PC-3 (cell line): ENCODE measurements around the gene PSMD13. TPM values are rescaled to one million over a fixed set of nuclear protein-coding genes. Genes with fewer than 3 reads are reported as not detected.

Experiments used
- ATAC-seq: fragments of 200-7000 bp; cut with Tn5 transposase; 2 replicates; pipeline ENCODE4 v1.9.1; 2020; ENCODE audit warnings: mild to moderate bottlenecking, moderate library complexity
- BruUV-seq: library from RNA; stranded (reverse); fragments of 400-500 nt; replicated peaks from 2 replicates; lab custom pipeline; 2021; lab: Mats Ljungman, UMichigan
- CTCF ChIA-PET: fragments of 300-600 bp; sonication (Branson Sonifier 250); formaldehyde crosslinking; loops from one replicate; lab custom pipeline; 2022; ENCODE audit warnings: antibody characterized with exemption; lab: Charles Lee
- POLR2A ChIA-PET: fragments of 300-600 bp; sonication (Branson Sonifier 250); formaldehyde crosslinking; loops from one replicate; lab custom pipeline; 2022; ENCODE audit warnings: antibody characterized with exemption; ENCODE audit not compliant: unreplicated experiment; lab: Charles Lee
- DNase-seq: peaks from one replicate; pipeline ENCODE4 v3.0.0-alpha.2; 2015
- H2AFZ ChIP-seq: fragments of 300-600 bp; sonication (generic); 2 replicates; pipeline ENCODE4 v1.6.0; 2016; ENCODE audit warnings: antibody characterized with exemption, low read length
- H3F3A ChIP-seq: fragments of 300-600 bp; sonication (generic); one replicate; pipeline ENCODE4 v1.6.0; 2017; ENCODE audit warnings: antibody characterized with exemption, low read length, control low read depth, mild to moderate bottlenecking; ENCODE audit not compliant: unreplicated experiment
- H3K27ac ChIP-seq: fragments of 300-600 bp; sonication (generic); 2 replicates; pipeline ENCODE4 v1.5.1; 2016; ENCODE audit warnings: mild to moderate bottlenecking, low read length
- H3K27me3 ChIP-seq: fragments of 300-600 bp; sonication (generic); 2 replicates; pipeline ENCODE4 v1.6.1; 2016; ENCODE audit warnings: low read length, mixed read lengths
- H3K36me3 ChIP-seq: fragments of 300-600 bp; sonication (generic); 2 replicates; pipeline ENCODE4 v1.6.1; 2016; ENCODE audit warnings: low read depth, mixed run types, low read length, mixed read lengths
- H3K4me1 ChIP-seq: fragments of 300-600 bp; sonication (generic); 2 replicates; pipeline ENCODE4 v1.5.1; 2016; ENCODE audit warnings: low read length; ENCODE audit not compliant: insufficient read depth
- H3K4me2 ChIP-seq: fragments of 300-600 bp; sonication (generic); 2 replicates; pipeline ENCODE4 v1.6.0; 2016; ENCODE audit warnings: low read length
- H3K4me3 ChIP-seq: fragments of 300-600 bp; sonication (generic); 2 replicates; pipeline ENCODE4 v1.5.1; 2016; ENCODE audit warnings: mild to moderate bottlenecking, low read length, mixed read lengths
- H3K79me2 ChIP-seq: fragments of 300-600 bp; sonication (generic); 2 replicates; pipeline ENCODE4 v1.6.1; 2017; ENCODE audit warnings: low read length, mixed read lengths
- H3K9ac ChIP-seq: fragments of 300-600 bp; sonication (generic); 2 replicates; pipeline ENCODE4 v1.6.0; 2016; ENCODE audit warnings: mild to moderate bottlenecking, low read length
- H3K9me2 ChIP-seq: fragments of 300-600 bp; sonication (generic); replicated peaks from 2 replicates; pipeline ENCODE4 v1.6.1; 2016; ENCODE audit warnings: mixed run types, low read length, mixed read lengths
- H3K9me3 ChIP-seq: fragments of 300-600 bp; sonication (generic); 2 replicates; pipeline ENCODE4 v1.6.1; 2016; ENCODE audit warnings: low read length, mixed read lengths
- H4K20me1 ChIP-seq: fragments of 300-600 bp; sonication (generic); 2 replicates; pipeline ENCODE4 v1.6.1; 2016; ENCODE audit warnings: low read length, mixed read lengths
- EZH2 ChIP-seq: fragments of 300-600 bp; sonication (generic); IDR thresholded peaks from one replicate; pipeline ENCODE4 v1.6.1; 2017; ENCODE audit warnings: antibody characterized with exemption, mild to moderate bottlenecking, low read length; ENCODE audit not compliant: unreplicated experiment
- EZH2phosphoT487 ChIP-seq: fragments of 300-600 bp; sonication (generic); IDR thresholded peaks from 2 replicates; pipeline ENCODE4 v1.6.1; 2018; ENCODE audit warnings: mild to moderate bottlenecking, antibody characterized with exemption, low read length, borderline replicate concordance
- intact Hi-C: fragments of 100-400 bp; cut with micrococcal nuclease; formaldehyde crosslinking; loops from 2 replicates; pipeline ENCODE4 v1.9.0; 2023
- total RNA-seq: library from RNA; depleted of rRNA; stranded (reverse); fragments of >200 nt; gene quantifications from 2 replicates; pipeline ENCODE4 v1.2.3, GENCODE V29; 2014
- TF ChIP-seq, protein P1 (sequence below): fragments of 300-600 bp; sonication (generic); conservative IDR thresholded peaks from 2 replicates; pipeline ENCODE4 v1.5.1; 2017; ENCODE audit warnings: antibody characterized with exemption, low read depth, mild to moderate bottlenecking, low read length

Gene PSMD13
- total RNA-seq, 1 experiment from 2014 or later: 255 TPM

DNA sequence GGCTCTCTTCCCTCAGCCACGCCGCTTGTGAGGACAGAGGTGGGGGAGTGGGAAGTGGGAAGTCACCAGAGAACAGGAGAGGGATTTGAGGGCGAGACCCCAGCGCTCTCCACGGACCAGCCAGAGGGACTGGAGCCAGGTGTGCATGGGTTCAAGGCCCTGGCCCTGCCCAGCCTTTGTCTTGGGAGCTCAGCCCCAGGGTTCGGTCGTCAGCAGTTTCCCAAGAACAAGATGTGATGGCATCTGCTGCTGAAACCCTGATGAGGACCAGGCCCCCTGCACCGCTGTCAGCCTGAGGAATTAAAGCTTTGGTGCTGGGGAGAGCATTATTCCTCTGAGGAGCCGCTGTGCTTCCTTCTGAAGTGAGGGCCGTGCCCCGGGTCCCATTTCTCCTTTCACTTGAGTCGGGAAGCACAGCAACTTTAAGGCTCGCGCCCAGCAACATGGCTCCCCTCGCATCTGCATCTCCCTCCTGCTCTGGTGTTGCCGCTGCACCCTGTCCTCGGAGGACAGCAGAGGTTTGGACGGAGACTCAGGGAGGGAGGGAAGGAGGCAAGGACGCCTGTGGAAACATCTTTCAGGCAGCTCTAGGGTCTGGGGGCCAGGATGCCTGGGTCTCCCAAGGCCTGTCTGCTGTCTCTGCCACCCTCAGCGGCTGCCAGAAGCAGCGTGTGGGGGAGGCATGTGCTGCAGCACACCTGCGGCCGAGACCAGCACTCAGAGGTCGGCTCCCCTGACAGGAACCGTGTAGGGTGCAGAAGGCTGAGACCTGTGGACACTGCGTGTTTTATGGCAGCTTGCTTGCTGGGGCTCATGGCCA lies 58.8 kb downstream of the PSMD13 start:
- H3K4me2 ChIP-seq: no peak overlapping the region

DNA sequence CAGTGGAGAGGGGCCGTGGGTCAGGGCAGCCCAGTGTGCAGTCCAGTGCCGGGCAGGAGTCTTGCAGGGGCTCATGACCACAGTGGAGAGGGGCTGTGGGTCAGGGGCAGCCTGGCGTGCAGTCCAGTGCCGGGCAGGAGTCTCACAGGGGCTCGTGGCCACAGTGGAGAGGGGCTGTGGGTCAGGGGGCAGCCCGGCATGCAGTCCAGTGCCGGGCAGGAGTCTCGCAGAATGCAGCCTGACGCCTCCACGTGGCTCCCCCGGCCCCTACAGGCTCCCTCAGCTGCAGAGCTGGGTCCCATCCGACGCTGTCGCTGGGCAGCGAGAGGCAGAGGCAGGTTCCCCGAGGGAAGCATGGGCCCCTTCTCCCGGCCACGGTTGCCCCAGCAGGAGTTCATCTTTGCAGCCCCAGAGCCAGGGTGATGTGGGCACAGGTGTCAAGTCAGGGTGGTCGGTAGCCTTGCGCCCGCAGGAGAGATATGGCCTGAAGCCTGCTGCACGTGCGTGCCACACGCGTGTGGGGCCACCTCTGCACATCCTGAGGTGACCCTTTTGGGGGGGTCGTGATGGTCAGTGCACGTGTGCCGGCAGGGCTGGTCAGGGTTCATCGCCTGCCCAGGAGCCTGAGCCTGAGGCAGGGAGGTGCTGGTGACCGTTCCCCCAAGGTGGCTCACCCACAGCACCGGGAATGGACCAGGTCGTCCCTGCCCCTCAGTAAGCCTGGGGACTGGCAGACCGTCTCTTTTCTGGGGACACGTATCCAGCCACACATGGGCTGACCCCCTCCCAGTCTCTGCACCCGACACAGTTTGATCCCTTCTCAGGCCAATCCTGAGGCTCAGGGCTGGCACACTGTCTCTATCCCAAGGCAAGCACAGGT lies 59.6 kb downstream of the PSMD13 start:
- BruUV-seq: no TSS peak
- Histone ChIP-seq H3F3A (no peaks in the 10 kb centered on the region), H3K9ac (no peak overlapping the region), H2AFZ (no peak overlapping the region), H3K9me2 (no peaks in the 10 kb centered on the region), H3K27ac (no peak overlapping the region), H3K9me3 (no peaks in the 10 kb centered on the region), H3K4me2 (no peak overlapping the region), H3K4me1 (no peaks in the 10 kb centered on the region), H3K27me3 (no peaks in the 10 kb centered on the region), H3K36me3 (no peaks in the 10 kb centered on the region), H3K79me2 (no peaks in the 10 kb centered on the region), H3K4me3 (no peak overlapping the region), H4K20me1 (no peaks in the 10 kb centered on the region)
- ATAC-seq: no peak
- ChIA-PET POLR2A (no interaction called here), CTCF (no interaction called here)
- no peak for DNase-seq
- intact Hi-C loops: no loop called here
- TF ChIP-seq, protein P1, sequence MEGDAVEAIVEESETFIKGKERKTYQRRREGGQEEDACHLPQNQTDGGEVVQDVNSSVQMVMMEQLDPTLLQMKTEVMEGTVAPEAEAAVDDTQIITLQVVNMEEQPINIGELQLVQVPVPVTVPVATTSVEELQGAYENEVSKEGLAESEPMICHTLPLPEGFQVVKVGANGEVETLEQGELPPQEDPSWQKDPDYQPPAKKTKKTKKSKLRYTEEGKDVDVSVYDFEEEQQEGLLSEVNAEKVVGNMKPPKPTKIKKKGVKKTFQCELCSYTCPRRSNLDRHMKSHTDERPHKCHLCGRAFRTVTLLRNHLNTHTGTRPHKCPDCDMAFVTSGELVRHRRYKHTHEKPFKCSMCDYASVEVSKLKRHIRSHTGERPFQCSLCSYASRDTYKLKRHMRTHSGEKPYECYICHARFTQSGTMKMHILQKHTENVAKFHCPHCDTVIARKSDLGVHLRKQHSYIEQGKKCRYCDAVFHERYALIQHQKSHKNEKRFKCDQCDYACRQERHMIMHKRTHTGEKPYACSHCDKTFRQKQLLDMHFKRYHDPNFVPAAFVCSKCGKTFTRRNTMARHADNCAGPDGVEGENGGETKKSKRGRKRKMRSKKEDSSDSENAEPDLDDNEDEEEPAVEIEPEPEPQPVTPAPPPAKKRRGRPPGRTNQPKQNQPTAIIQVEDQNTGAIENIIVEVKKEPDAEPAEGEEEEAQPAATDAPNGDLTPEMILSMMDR: no peak
- TF ChIP-seq EZH2phosphoT487: no peak
- TF ChIP-seq EZH2: no peak

More for the DNA sequence above, 58.8 kb downstream of the PSMD13 start:
- intact Hi-C loops: no loop called here
- no peaks in the 10 kb centered on the region for H3K9me2 ChIP-seq
- DNase-seq: no peak
- no peaks in the 10 kb centered on the region for H3F3A ChIP-seq
- H3K27ac ChIP-seq: no peak overlapping the region
- BruUV-seq: no TSS peak
- H4K20me1 ChIP-seq: no peaks in the 10 kb centered on the region
- H2AFZ ChIP-seq: no peak overlapping the region
- no peaks in the 10 kb centered on the region for H3K27me3 ChIP-seq
- CTCF ChIA-PET: no interaction called here
- no peaks in the 10 kb centered on the region for H3K79me2 ChIP-seq
- H3K36me3 ChIP-seq: no peaks in the 10 kb centered on the region
- no peaks in the 10 kb centered on the region for H3K4me1 ChIP-seq
- no peak overlapping the region for H3K4me3 ChIP-seq
- POLR2A ChIA-PET: no interaction called here
- no peak overlapping the region for H3K9ac ChIP-seq
- H3K9me3 ChIP-seq: no peaks in the 10 kb centered on the region
- no peak for ATAC-seq
- no peak for TF ChIP-seq EZH2phosphoT487
- TF ChIP-seq, protein P1: no peak
- TF ChIP-seq EZH2: no peak
